Mesothelial cell of epicardium (in vitro differentiated cells): Measurements from ENCODE around the gene MBOAT2. TPM values are rescaled to one million over a fixed set of nuclear protein-coding genes. Genes with fewer than 3 reads are reported as not detected.

Experiments
- DNase-seq, 2 experiments: peaks; one replicate each; pipeline ENCODE4 v3.0.0; 2021; ENCODE audit warnings: low spot score in 2 of 2; ENCODE audit not compliant: unreplicated experiment in 2 of 2
- H3K27ac Mint-ChIP-seq: 2 replicates; pipeline ENCODE4 v1.8.0; 2021; ENCODE audit warnings: mixed read lengths
- H3K27me3 Mint-ChIP-seq: 2 replicates; pipeline ENCODE4 v1.8.0; 2021; ENCODE audit warnings: low read depth, mixed read lengths
- H3K36me3 Mint-ChIP-seq: 2 replicates; pipeline ENCODE4 v1.8.0; 2021; ENCODE audit warnings: mixed read lengths
- H3K4me1 Mint-ChIP-seq: 2 replicates; pipeline ENCODE4 v1.8.0; 2021; ENCODE audit warnings: mixed read lengths
- H3K4me3 Mint-ChIP-seq: 2 replicates; pipeline ENCODE4 v1.8.0; 2021; ENCODE audit warnings: mild to moderate bottlenecking, moderate library complexity, mixed read lengths
- H3K9me3 Mint-ChIP-seq: 2 replicates; pipeline ENCODE4 v1.8.0; 2021; ENCODE audit warnings: mixed read lengths
- CTCF ChIP-seq: fragments of 200-600 bp; sonication (generic); IDR thresholded peaks from one replicate; pipeline ENCODE4 v1.5.0; 2021; ENCODE audit warnings: antibody characterized with exemption; ENCODE audit not compliant: unreplicated experiment
- total RNA-seq: library from RNA; stranded (reverse); gene quantifications from 3 replicates; pipeline ENCODE4 v1.2.1, GENCODE V29; 2021

Gene MBOAT2
- total RNA-seq, 1 donor from 2014 or later: 53.0 TPM

- H3K4me3 Mint-ChIP-seq: peak overlapping the region; percentile 99
- no peaks in the 10 kb centered on the region for H3K36me3 Mint-ChIP-seq
- TF ChIP-seq CTCF: no peak
Measured at GRCh38 chr2:8835279-8835678, 168.2 kb downstream of the MBOAT2 start.

GRCh38 chr2:8833853-8834252 lies 169.6 kb downstream of the MBOAT2 start:
- Mint-ChIP-seq H3K27ac (no peak overlapping the region), H3K9me3 (no peaks in the 10 kb centered on the region), H3K27me3 (no peaks in the 10 kb centered on the region), H3K4me3 (no peak overlapping the region), H3K4me1 (peaks cover 52% of the 10 kb centered on the region), H3K36me3 (no peaks in the 10 kb centered on the region)
- no peak for DNase-seq
- no peak for TF ChIP-seq CTCF

More at GRCh38 chr2:8835279-8835678, 168.2 kb downstream of the MBOAT2 start:
- H3K27me3 Mint-ChIP-seq: no peaks in the 10 kb centered on the region
- H3K4me1 Mint-ChIP-seq: peaks cover 49% of the 10 kb centered on the region
- H3K9me3 Mint-ChIP-seq: no peaks in the 10 kb centered on the region
- DNase-seq: no peak
- H3K27ac Mint-ChIP-seq: no peak overlapping the region

- TF ChIP-seq CTCF: no peak
- no peak overlapping the region for H3K4me3 Mint-ChIP-seq
Measured at GRCh38 chr2:8831516-8831915, 172.0 kb downstream of the MBOAT2 start.

GRCh38 chr2:8827729-8828128 lies 175.8 kb downstream of the MBOAT2 start:
- no peak overlapping the region for H3K4me3 Mint-ChIP-seq
- TF ChIP-seq CTCF: no peak
- H3K27me3 Mint-ChIP-seq: no peaks in the 10 kb centered on the region
- no peak overlapping the region for H3K27ac Mint-ChIP-seq
- H3K9me3 Mint-ChIP-seq: no peaks in the 10 kb centered on the region
- DNase-seq: no peak
- H3K36me3 Mint-ChIP-seq: peaks cover 17% of the 10 kb centered on the region
- H3K4me1 Mint-ChIP-seq: peaks cover 20% of the 10 kb centered on the region

More at GRCh38 chr2:8831516-8831915, 172.0 kb downstream of the MBOAT2 start:
- Mint-ChIP-seq H3K27ac (no peak overlapping the region), H3K9me3 (no peaks in the 10 kb centered on the region), H3K4me1 (peaks cover 49% of the 10 kb centered on the region), H3K27me3 (no peaks in the 10 kb centered on the region), H3K36me3 (peaks cover 5% of the 10 kb centered on the region)
- no peak for DNase-seq

- Mint-ChIP-seq H3K36me3 (peaks cover 17% of the 10 kb centered on the region), H3K27me3 (no peaks in the 10 kb centered on the region), H3K4me1 (peaks cover 24% of the 10 kb centered on the region), H3K27ac (peak overlapping the region; percentile 91), H3K4me3 (no peak overlapping the region), H3K9me3 (no peaks in the 10 kb centered on the region)
- DNase-seq: no peak
- no peak for TF ChIP-seq CTCF
Measured at GRCh38 chr2:8822218-8822617, 181.3 kb downstream of the MBOAT2 start.
